Measurements from ENCODE around the gene CCN6. TPM values are rescaled to one million over a fixed set of nuclear protein-coding genes. Genes with fewer than 3 reads are reported as not detected.

Gene CCN6
- total and polyA plus RNA-seq, 2 donors (not counting 1 experiment from before 2014, with no cell fraction given): 0.49 TPM; not detected in 1

DNA sequence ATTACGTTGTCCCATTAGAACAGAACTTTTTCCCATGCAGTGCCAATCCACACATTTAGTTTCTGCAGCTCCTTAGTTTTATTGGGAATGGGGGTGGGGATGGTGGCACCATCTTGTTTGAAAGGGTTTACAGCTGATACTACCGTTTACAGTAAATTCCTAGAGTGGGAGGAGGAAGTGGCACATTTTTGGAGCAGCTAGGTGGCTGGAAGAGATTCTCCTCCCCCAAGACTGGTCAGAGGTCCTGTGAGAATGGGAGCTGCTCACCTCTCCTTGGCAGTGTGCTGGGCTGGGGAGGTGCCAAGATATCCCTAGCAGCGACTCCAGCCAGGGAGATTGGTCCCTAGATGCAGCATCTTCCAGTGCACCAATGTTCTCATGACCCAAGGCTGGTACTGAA, 12.4 kb upstream of the CCN6 start:
- no peaks in the 10 kb centered on the region for H3K79me2 ChIP-seq (ENCODE audit: control insufficient read depth, insufficient read depth, low read length)
- H3K9me3 ChIP-seq (ENCODE audit: control insufficient read depth, insufficient read depth, low read depth, low read length): no peaks in the 10 kb centered on the region
- no peaks in the 10 kb centered on the region for H4K20me1 ChIP-seq (ENCODE audit: control insufficient read depth, extremely low read depth, insufficient read depth, low read length)
- no peak overlapping the region for H3K4me2 ChIP-seq (ENCODE audit: extremely low read depth, insufficient read depth, low read length)
- peaks cover 9% of the 10 kb centered on the region for H3K4me1 ChIP-seq (ENCODE audit: control insufficient read depth, extremely low read depth, insufficient read depth, low read length)
- no peak overlapping the region for H3K9ac ChIP-seq (ENCODE audit: insufficient read depth, low read length)
- no peak for DNase-seq (ENCODE audit: low read depth in 2 of 2)
- H3K27me3 ChIP-seq (ENCODE audit: control insufficient read depth, insufficient read depth, low read length): no peaks in the 10 kb centered on the region
- no peak overlapping the region for H3K27ac ChIP-seq (ENCODE audit: insufficient read depth, low read length)
- H3K36me3 ChIP-seq (ENCODE audit: control insufficient read depth, insufficient read depth, low read length): no peaks in the 10 kb centered on the region
- TF ChIP-seq EZH2 (IDR thresholded peaks at IDR 0.05; ENCODE audit: low read length, missing control alignments): no peak
- TF ChIP-seq, protein P1, sequence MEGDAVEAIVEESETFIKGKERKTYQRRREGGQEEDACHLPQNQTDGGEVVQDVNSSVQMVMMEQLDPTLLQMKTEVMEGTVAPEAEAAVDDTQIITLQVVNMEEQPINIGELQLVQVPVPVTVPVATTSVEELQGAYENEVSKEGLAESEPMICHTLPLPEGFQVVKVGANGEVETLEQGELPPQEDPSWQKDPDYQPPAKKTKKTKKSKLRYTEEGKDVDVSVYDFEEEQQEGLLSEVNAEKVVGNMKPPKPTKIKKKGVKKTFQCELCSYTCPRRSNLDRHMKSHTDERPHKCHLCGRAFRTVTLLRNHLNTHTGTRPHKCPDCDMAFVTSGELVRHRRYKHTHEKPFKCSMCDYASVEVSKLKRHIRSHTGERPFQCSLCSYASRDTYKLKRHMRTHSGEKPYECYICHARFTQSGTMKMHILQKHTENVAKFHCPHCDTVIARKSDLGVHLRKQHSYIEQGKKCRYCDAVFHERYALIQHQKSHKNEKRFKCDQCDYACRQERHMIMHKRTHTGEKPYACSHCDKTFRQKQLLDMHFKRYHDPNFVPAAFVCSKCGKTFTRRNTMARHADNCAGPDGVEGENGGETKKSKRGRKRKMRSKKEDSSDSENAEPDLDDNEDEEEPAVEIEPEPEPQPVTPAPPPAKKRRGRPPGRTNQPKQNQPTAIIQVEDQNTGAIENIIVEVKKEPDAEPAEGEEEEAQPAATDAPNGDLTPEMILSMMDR (conservative IDR thresholded peaks at IDR 0.05 in 1 of 2, IDR thresholded peaks at IDR 0.05 in 1 of 2; ENCODE audit: low read depth in 1 of 2, low read length in 2 of 2): no peak
- no peak overlapping the region for H3K4me3 ChIP-seq (replicated peaks in 1 of 4; ENCODE audit: control extremely low read depth in 1 of 4, insufficient read depth in 1 of 4, low read depth in 3 of 4, low read length in 4 of 4)
- H2AFZ ChIP-seq (ENCODE audit: low read length): no peak overlapping the region

DNA sequence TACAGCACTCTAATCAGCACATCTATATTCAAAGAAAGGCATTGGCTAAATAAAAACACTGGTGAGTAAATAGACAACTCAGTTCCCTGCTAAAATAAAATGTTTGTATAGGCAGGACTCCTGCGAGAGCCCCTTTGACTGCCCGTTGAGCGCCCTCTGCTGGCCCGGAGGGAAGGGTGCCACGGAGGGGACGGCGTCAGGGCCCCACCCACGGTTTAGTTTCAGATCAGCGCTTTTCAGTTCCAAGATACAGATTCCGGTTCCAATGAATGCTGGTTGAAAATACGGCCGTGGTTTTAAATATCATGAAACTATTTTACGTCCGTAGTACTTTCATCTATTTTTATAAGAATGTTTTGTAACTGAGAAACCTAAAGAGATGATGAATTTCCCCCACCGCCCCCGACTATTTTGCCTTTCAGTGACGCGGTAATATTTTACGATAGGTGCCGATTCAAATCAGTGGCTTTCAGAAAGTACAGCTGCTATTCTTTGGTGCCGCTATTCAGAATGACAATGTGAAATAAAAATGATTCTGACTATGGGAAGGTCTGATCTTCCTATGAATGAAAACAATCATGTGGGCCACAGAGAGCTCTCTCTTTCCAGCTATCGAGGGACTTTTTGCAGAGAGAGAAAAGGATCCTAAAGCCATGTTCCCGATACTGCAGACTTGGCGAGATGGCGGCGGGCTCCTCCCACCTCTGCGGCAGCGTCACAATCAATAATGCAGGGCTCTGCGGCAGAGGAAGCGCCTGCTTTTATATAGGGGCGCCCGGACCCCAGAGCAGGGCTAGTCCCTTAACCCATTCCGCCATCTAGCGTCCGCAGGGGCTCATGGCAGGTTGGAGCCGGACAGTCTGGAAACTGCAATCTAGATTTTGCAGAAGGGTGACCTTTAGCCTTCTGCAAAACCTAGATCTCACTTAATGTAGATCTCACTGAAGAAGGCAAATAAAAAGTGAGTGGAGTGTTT, 10.6 kb upstream of the CCN6 start:
- H3K4me2 ChIP-seq (ENCODE audit: extremely low read depth, insufficient read depth, low read length): peak overlapping the region; percentile 80
- no peaks in the 10 kb centered on the region for H3K9me3 ChIP-seq (ENCODE audit: control insufficient read depth, insufficient read depth, low read depth, low read length)
- no peaks in the 10 kb centered on the region for H3K36me3 ChIP-seq (ENCODE audit: control insufficient read depth, insufficient read depth, low read length)
- H2AFZ ChIP-seq (ENCODE audit: low read length): peak overlapping the region; percentile 96
- H3K4me3 ChIP-seq (replicated peaks in 1 of 4; ENCODE audit: control extremely low read depth in 1 of 4, insufficient read depth in 1 of 4, low read depth in 3 of 4, low read length in 4 of 4): peak overlapping the region; percentile 71 to 99 (median 89)
- TF ChIP-seq EZH2 (IDR thresholded peaks at IDR 0.05; ENCODE audit: low read length, missing control alignments): no peak
- TF ChIP-seq, protein P1 (conservative IDR thresholded peaks at IDR 0.05 in 1 of 2, IDR thresholded peaks at IDR 0.05 in 1 of 2; ENCODE audit: low read depth in 1 of 2, low read length in 2 of 2): peak; percentile 95 to 96
- no peaks in the 10 kb centered on the region for H3K79me2 ChIP-seq (ENCODE audit: control insufficient read depth, insufficient read depth, low read length)
- no peaks in the 10 kb centered on the region for H4K20me1 ChIP-seq (ENCODE audit: control insufficient read depth, extremely low read depth, insufficient read depth, low read length)
- DNase-seq (ENCODE audit: low read depth in 2 of 2): peak; percentile 90 to 93
- H3K27ac ChIP-seq (ENCODE audit: insufficient read depth, low read length): peak overlapping the region; percentile 94
- H3K27me3 ChIP-seq (ENCODE audit: control insufficient read depth, insufficient read depth, low read length): no peaks in the 10 kb centered on the region
- peak overlapping the region; percentile 81 for H3K9ac ChIP-seq (ENCODE audit: insufficient read depth, low read length)
- H3K4me1 ChIP-seq (ENCODE audit: control insufficient read depth, extremely low read depth, insufficient read depth, low read length): peaks cover 6% of the 10 kb centered on the region

GRCh38 chr6:112044196-112044595, 9.7 kb upstream of the CCN6 start:
- H3K4me2 ChIP-seq (ENCODE audit: extremely low read depth, insufficient read depth, low read length): no peak overlapping the region
- no peaks in the 10 kb centered on the region for H3K27me3 ChIP-seq (ENCODE audit: control insufficient read depth, insufficient read depth, low read length)
- no peaks in the 10 kb centered on the region for H4K20me1 ChIP-seq (ENCODE audit: control insufficient read depth, extremely low read depth, insufficient read depth, low read length)
- no peaks in the 10 kb centered on the region for H3K36me3 ChIP-seq (ENCODE audit: control insufficient read depth, insufficient read depth, low read length)
- H2AFZ ChIP-seq (ENCODE audit: low read length): no peak overlapping the region
- H3K27ac ChIP-seq (ENCODE audit: insufficient read depth, low read length): no peak overlapping the region
- DNase-seq (ENCODE audit: low read depth in 2 of 2): no peak
- peaks cover 2% of the 10 kb centered on the region for H3K4me1 ChIP-seq (ENCODE audit: control insufficient read depth, extremely low read depth, insufficient read depth, low read length)
- H3K4me3 ChIP-seq (replicated peaks in 1 of 4; ENCODE audit: control extremely low read depth in 1 of 4, insufficient read depth in 1 of 4, low read depth in 3 of 4, low read length in 4 of 4): no peak overlapping the region
- no peaks in the 10 kb centered on the region for H3K79me2 ChIP-seq (ENCODE audit: control insufficient read depth, insufficient read depth, low read length)
- H3K9ac ChIP-seq (ENCODE audit: insufficient read depth, low read length): no peak overlapping the region
- no peaks in the 10 kb centered on the region for H3K9me3 ChIP-seq (ENCODE audit: control insufficient read depth, insufficient read depth, low read depth, low read length)
- TF ChIP-seq, protein P1 (conservative IDR thresholded peaks at IDR 0.05 in 1 of 2, IDR thresholded peaks at IDR 0.05 in 1 of 2; ENCODE audit: low read depth in 1 of 2, low read length in 2 of 2): no peak
- TF ChIP-seq EZH2 (IDR thresholded peaks at IDR 0.05; ENCODE audit: low read length, missing control alignments): no peak
